Right renal pelvis (tissue), 4 donors: ENCODE results near the gene MT1B. TPM values are rescaled to one million over a fixed set of nuclear protein-coding genes. Genes with fewer than 3 reads are reported as not detected.

Experiments
- DNase-seq, 4 donors: peaks; one replicate each; pipeline ENCODE4 v3.0.0-alpha.2; 2013; ENCODE audit warnings: low read depth in 4 of 4, low spot score in 3 of 4, missing footprints in 1 of 4
- polyA plus RNA-seq, 4 donors: library from polyadenylated mRNA; unstranded; fragments of 120-200 nt; gene quantifications; one replicate each; pipeline ENCODE4 v1.2.1, GENCODE V29; 2013; ENCODE audit not compliant: insufficient read length in 4 of 4

The MT1B gene
- 1 to 10 TPM in 1 of 4 donors, not detected in 3; 2.0 TPM for polyA plus RNA-seq

- DNase-seq: no peak
These were observed at the start of gene MT1B for GRCh38 chr16:56651586-56651985. MT1B (plus strand) TSS chr16:56651886; CDS start chr16:56651954, 68 bp downstream.

- DNase-seq: no peak
These were observed 48.1 kb upstream of the MT1B start for GRCh38 chr16:56603589-56603988.

- no peak for DNase-seq
These were observed 46.7 kb upstream of the MT1B start for GRCh38 chr16:56604966-56605365.

- DNase-seq: no peak
These were observed 46.2 kb upstream of the MT1B start for GRCh38 chr16:56605475-56605874.

- DNase-seq: no peak
These were observed 45.6 kb upstream of the MT1B start for GRCh38 chr16:56606071-56606475.

GRCh38 chr16:56606476-56607108, 45.1 kb upstream of the MT1B start:
- DNase-seq: no peak

- no peak for DNase-seq
These were observed 44.5 kb upstream of the MT1B start for GRCh38 chr16:56607109-56607618.

GRCh38 chr16:56607675-56608042, 44.0 kb upstream of the MT1B start:
- DNase-seq: no peak

GRCh38 chr16:56608043-56608875, 43.4 kb upstream of the MT1B start, which contains the start of gene MT2A:
MT2A (plus strand) TSS chr16:56608584; CDS start chr16:56608656, 72 bp downstream.
- peak in 2 of 4 donors; percentile 80 to 82 for DNase-seq

- DNase-seq: no peak
These were observed 42.7 kb upstream of the MT1B start for GRCh38 chr16:56608876-56609462.

- DNase-seq: no peak
These were observed 42.2 kb upstream of the MT1B start for GRCh38 chr16:56609463-56609921.

- no peak for DNase-seq
These were observed 41.6 kb upstream of the MT1B start for GRCh38 chr16:56610017-56610608.

- DNase-seq: no peak
These were observed 41.0 kb upstream of the MT1B start for GRCh38 chr16:56610609-56611111.

- DNase-seq: no peak
These were observed 40.3 kb upstream of the MT1B start for GRCh38 chr16:56611281-56611833.

GRCh38 chr16:56613706-56614105, 38.0 kb upstream of the MT1B start:
- DNase-seq: no peak

- DNase-seq: no peak
These were observed 37.1 kb upstream of the MT1B start for GRCh38 chr16:56614549-56614991.

- no peak for DNase-seq
These were observed 36.3 kb upstream of the MT1B start for GRCh38 chr16:56615353-56615752.

GRCh38 chr16:56616608-56617211, 35.0 kb upstream of the MT1B start:
- DNase-seq: no peak

- DNase-seq: no peak
These were observed 34.2 kb upstream of the MT1B start for GRCh38 chr16:56617212-56618085.
